PC-9 (cell line): ENCODE results near the gene RALGPS2.

Source experiments
- CTCF ChIP-seq: fragments of 200-600 bp; sonication (generic); conservative IDR thresholded peaks from 2 replicates; pipeline ENCODE4 v1.6.1; 2017; ENCODE audit warnings: mixed run types, antibody characterized with exemption, mild to moderate bottlenecking, moderate library complexity
- EZH2 ChIP-seq: fragments of 200-600 bp; sonication (generic); IDR thresholded peaks from 2 replicates; pipeline ENCODE4 v1.8.0; 2017; ENCODE audit warnings: antibody characterized with exemption, low read depth

GRCh38 chr1:178932552-178932906, 207.5 kb downstream of the RALGPS2 start:
- TF ChIP-seq CTCF (no peak), EZH2 (no peak)
